SK-N-DZ (cell line): ENCODE measurements around the gene WFDC1.

Source experiments
- DNase-seq: peaks from one replicate; pipeline ENCODE4 v3.0.0-alpha.2; 2015; ENCODE audit warnings: low spot score

WFDC1 gene

DNA sequence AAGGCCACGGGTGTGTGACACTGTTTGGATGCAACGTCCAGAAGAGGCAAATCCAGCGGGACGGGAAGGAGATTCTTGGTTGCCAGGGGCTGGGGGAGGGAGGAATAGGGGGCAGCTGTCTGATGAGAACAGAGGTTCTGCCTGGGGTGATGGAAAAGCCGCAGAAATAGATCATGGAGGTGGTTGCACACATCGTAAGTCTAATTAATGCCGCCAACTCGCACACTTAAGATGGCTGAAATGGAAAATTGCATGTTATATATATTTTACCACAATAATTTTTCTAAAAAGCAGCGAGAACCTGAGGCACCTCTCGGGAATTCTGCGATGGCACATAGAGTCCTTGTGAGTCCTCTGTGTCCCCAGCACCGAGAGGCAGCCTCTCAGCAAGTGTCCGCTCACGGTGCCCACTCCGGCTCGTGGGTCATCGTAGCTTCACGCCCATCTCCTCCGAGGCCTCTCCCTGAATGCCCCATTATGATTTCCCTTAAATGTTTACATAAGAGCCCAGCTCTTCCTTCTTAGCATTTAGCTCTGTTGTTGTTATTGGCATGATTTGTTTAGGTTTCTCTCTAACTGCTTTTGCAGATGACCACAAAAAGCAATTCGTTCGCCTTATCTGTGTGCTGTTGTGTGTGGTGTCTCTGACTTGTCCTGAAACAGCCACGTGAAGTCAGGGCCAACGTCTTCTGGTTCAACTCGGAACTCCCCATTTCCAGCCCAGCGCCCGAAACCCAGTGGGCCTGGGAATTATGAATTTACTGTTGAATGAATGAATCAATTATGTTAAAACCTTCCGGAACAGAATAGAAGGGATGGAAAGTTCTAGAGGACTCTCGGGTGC is 7.7 kb downstream of the WFDC1 start:
- DNase-seq, result no peak

DNA sequence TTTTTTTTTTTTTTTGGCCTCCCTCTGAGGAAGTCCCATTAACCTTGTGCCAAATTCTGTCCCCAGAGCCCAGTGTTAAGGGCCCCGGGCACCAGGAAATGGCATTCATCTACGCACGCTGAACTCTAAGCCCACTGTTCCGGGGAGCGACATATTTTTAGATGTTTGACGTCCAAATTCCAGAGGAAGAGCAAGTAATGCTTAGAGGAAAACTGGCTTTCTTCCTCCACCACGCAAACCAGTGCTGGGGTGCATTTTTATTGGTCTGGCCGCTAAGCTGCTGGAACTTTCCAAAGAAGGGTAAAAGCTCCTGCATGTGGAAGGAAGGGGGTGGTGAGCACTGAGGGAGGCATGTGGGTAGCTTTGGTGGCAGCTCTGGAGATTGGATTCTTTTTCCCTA is 8.3 kb downstream of the WFDC1 start:
- no peak for DNase-seq

DNA sequence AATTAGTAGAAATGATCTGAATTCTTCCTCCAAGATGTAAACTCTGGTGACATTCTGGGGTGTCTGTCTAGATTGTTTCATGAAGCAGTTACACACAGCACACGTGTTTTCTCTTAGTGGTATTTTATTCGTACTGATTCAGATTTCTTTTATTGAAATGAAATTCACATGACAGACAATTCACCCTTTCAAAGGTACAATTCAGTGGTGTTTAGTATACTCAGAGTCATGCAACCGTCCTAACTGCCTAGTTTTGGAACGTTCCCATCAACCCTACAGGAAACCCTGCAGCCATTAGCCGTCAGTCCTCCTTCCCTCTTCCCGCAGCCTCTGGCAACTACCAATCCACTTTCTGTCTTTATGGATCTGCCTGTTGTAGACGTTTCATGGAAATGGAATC is 8.8 kb downstream of the WFDC1 start:
- no peak for DNase-seq

DNA sequence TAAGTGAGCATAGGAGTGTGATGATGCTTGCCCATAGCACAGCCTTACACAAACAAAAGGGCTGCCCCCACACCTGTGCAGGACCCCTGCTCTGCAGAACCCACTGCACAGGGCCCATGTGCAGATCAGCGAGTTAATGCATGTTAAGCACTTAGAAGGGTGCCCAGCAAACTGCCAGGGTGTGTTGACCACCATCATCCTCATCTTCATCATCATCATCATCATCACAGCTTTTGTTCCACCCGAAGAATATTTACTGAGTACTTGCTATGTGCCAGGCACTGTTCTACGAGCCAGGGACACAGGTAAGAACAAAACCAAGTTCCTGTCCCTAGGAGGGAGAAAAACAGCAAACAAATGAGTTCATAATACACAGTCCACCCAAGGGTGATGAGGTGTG is 11.9 kb downstream of the WFDC1 start:
- DNase-seq, result no peak

DNA sequence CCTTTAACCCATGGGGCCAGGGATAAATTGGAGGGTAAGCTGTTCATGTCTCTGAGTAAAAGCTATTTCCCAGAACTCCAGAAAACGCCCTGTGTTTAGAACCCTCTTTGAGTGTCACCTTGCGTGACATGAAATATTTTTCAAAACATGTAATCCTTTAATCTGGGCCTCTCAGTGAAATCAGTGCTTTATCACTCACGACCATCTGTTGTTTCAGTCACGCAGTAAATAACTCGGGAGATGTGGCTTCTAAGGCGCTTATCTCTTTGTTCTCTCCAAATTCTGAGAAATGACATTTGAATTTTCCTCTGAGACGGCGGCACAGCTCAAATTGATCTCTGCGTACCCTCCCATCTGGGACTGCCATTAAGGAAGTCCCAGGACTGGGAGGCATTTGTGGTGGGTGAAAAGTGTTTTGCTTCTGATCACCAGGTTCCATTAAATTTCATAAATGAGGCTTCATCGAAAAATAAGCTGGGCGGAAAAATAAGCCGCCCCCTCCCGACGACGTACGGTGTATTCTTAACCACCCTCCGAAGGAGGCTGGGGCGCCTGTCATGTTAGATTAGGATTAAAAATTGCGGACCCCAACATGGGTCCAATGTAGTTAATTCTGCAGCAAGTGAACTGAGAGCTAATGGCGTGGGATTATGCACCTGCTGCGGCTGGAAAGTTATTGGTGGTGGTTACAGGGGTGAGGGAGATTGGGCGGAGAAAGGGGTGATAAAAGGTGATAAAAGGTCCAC is 12.7 kb downstream of the WFDC1 start:
- DNase-seq, result no peak

DNA sequence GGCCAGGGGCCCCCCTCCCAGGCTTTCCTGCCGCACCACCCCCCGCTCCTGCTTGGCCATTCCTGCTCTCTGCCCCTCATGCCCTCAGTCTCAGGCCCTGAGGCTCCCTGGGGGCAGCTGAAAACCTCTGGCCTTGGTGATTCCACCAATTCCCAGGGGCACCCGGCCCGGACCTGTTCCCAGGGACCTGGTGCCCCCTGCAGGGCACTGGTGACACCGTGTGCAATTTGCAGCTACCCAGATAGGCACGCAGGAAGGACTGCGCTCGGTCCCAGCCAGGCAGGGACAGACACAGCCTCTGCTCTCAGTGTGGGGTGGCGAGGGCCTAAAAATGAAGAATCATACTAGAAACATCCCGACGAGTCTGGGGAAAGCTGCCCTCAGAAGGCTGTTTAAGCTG is 13.4 kb downstream of the WFDC1 start:
- peak; percentile 75 for DNase-seq

DNA sequence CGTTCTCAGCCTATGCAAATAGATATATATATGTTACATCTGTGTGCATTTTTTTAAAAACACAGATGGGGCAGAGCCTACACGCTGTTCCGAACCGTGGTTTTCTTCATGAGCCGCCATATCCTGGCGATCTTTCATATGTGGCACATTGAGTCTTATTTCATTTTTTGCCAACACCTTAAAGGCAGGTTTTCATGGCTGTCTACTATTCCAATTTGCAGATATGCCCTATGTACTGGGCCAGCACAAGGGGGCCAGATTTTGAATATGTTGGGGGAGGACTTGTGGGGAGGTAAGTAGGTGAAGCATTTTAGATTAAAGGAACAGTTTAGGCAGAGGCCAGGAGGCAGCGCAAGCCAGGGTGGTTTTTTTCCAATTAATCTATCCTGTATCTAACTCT is 16.0 kb downstream of the WFDC1 start:
- DNase-seq, result no peak

DNA sequence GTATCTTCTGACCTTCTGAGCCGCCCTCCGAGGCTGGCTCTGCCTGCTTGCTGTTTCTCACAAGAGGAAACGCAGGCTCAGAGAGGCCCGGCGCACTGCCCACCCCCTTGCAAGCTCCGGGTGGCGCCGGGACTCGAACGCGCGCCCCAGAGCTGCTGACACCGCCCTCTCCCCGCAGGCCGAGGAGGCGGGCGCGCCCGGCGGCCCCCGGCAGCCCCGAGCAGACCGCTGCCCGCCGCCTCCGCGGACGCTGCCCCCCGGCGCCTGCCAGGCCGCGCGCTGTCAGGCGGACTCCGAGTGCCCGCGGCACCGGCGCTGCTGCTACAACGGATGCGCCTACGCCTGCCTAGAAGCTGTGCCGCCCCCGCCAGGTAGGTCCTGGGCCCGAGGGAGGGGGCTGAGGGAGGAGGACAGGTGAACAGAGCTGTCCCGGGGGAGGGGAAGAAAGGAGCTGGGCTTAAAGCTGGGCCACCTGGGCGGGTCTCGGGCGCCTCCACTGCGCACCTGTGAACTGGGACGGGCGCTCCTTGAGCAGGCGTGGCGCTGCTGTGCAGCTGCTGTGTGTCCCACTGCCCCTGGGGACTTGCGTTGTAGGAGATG is 18.2 kb downstream of the WFDC1 start:
- no peak for DNase-seq

DNA sequence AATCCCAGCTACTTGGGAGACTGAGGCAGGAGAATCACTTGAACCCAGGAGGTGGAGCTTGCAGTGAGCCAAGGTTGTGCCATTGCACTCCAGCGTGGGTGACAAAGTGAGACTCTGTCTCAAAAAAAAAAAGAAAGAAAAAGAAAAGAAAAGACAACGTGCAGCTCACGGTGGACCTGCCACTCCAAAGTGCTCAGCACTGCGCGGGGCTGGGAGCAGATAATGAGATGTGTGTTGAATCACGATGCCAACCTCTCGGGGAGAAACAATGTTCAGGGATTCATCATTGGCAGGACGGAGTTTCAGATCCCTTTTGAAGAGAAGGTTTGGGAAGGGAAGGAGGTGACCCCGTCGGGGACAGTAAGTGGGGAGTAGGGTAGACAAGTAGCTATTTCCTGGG is 19.2 kb downstream of the WFDC1 start:
- DNase-seq, result no peak

DNA sequence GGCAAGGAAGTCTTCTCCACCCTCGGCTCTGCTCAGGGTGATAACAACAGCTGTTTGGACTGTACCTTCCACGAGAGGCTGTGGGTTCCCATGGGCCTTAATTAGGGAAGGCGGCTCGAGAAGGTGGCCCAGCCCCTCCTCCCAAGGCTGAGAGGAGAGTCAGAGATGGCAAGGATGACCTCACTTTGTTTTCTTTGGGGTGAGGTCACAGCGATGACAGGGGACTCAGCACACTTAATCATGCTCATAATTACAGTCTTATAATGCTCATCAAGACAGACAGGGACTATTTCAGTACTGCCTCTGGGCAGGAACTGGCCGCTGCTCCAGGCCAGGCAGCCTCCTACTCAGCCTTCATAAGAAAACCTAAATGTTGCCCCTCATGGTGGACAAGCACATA is 19.7 kb downstream of the WFDC1 start:
- no peak for DNase-seq

DNA sequence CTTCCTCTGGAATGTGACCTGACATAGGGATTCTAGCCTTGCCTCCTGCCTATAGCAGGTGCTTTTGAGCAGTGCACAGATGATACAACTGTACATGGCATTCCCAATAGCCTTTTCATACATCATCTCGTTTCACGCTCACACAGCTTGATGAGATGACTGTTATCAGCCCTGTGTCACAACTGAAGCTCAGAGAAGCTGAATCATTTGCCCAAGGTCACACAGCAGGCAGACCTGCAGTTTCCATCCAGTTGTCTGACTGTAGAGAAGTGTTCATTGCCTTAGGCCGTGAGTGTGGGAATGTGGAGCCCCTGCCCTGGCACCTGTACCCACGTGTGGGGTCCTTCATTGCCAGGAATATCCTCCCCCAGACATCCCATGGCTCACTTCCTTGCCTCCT is 20.1 kb downstream of the WFDC1 start:
- no peak for DNase-seq

DNA sequence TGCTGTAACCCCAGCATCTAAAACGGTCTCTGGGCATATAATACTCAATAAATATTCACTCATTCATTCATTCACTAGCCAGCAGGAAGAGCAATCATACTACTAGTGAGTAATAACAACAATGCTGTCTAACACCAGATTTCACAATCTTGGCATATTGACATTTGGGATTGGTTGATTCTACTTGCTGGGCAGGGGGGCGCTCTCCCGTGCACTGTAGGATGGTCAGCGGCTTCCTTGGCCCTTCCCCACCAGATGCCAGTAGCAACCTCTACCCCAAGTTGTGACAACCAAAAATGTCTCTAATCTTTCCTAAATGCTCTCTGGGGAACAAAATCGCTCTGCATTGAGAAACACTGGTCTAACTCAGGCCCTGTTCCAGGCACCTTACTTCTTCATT is 20.7 kb downstream of the WFDC1 start:
- DNase-seq, result no peak

DNA sequence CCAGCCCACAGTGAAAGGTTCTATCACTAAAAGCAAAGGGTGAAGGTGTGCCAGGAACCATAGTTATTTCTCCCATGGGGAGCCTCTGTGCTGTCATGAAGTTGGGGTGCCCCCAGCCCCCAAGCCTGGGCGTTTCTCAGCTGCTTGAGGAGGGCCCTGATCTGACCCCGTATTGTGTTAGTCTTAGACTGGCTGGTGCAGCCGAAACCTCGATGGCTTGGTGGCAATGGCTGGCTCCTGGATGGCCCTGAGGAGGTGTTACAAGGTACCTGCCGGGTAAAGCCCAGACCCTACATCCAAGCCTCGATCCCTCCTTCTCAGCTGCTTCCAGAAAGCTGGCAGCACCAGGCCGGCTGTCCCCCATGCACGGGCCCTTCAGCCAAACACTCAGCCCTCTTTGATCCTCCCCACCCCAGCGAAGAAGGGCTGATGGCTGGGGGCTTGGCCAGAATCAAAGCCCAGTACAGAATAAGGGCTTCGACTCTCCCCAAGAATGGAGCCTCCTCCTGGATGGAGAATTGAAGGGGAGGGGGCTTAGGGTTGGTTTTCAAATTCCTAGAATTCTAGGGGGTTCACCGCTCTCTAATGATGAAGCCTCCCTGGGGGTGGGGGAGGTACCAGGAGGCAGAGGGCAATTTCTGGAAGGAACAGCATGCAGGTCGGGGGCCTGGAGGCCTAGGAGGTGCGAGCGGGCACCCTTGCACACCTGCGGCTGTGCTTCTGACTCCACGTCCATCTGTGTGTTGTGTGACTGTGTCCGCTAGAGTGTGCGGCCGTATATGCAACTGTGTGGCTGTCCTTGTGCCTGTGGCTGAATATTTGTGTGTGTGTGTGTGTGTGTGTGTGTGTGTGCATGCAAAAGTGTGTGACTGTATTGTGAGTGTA is 23.7 kb downstream of the WFDC1 start:
- no peak for DNase-seq

DNA sequence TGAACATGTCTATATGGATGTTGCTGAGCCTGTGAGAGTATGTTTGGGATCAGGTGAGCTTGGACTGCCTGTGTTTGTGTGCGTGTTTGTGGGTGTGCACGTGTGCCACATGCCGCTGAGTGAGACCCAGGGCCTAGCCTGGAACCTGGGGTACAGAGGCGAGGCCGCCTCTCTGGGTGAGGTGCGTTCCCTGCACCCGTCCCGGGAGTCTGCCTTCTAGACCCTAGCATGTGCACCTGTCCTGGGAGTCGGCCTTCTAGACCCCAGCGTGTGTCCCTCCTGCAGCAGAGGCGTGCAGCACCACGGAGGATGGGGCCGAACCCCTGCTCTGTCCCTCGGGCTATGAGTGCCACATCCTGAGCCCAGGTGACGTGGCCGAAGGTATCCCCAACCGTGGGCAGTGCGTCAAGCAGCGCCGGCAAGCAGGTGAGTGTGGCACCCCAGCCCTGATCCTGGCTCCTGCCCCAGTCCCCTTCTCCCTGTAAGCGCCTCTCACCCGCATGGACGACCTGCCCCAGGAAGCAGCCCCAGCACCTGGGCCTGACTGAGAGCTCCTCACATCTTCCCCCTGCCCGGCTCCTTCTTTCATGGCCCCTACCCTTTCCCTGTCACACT is 24.6 kb downstream of the WFDC1 start:
- DNase-seq, result no peak

DNA sequence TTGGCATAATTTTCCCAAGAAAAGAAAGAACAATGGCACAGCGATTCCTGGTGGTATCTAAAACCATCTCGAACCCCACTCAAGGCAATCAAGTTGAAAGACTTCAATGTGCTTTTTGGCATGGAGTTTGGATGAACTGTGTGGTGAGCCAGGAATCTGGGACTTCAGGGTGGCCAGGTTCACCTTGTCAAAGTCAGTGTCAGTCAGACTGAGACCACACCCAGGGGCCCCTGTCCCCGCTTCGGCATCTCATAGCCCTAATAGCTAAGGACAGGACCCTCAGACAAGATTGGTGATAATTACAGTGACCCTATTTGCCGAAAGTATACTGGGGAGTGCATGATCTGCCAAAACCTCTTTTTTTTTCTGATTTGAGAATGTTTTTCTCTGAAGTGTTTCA is 25.8 kb downstream of the WFDC1 start:
- no peak for DNase-seq

DNA sequence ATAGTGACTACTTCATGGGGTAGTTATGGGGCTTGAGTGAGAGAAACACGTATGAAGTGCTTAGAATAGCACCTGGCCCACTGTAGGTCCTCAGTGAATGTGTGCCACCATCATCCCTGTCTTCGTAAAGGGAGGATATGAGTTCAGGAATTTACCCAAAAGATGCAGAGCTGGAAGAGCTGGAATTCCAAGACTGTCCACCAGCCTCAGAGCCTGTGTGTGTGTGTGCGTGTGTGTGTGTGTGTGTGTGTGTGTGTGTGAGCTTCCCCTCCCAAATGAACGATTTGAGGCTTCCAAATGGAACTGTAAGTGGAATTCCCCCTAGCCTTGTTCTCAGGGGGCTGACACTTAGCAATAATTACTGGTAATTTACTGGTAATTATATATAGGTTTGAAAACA is 27.3 kb downstream of the WFDC1 start:
- no peak for DNase-seq

DNA sequence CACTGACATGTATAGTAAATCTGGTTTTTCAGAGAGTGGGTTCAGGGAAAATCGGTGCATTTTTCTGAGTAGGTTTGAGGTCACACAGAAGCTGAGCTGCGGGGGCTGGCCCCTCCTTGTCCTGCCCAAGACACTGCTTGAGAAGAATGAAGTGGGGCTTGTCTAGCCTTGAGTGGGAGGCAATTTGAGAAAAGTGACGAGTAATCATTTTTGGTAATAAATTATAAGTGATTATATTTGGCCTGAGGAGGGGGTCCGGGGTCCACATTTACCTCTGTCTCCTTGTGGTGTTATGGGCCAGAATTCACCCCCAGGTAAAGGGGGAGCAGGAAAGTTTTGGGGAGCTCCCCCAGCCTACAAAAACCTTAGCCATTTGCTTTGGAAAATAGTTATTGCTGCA is 28.1 kb downstream of the WFDC1 start:
- DNase-seq, result no peak

DNA sequence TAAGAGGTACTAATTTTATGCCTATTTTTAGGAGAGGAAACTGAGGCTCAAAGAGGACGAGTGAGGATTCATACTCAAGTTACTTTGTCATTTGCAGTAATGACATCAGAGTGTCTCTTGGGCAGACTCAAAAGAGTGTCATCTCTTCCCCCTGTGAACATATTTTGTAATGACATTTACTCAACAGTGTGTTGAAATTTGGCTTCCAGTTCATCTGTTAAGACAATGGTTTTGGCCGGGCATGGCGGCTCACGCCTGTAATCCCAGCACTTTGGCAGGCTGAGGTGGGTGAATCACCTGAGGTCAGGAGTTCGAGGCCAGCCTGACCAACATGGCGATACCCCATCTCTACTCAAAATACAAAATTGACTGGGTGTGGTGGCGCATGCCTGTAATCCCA is 28.9 kb downstream of the WFDC1 start:
- no peak for DNase-seq

DNA sequence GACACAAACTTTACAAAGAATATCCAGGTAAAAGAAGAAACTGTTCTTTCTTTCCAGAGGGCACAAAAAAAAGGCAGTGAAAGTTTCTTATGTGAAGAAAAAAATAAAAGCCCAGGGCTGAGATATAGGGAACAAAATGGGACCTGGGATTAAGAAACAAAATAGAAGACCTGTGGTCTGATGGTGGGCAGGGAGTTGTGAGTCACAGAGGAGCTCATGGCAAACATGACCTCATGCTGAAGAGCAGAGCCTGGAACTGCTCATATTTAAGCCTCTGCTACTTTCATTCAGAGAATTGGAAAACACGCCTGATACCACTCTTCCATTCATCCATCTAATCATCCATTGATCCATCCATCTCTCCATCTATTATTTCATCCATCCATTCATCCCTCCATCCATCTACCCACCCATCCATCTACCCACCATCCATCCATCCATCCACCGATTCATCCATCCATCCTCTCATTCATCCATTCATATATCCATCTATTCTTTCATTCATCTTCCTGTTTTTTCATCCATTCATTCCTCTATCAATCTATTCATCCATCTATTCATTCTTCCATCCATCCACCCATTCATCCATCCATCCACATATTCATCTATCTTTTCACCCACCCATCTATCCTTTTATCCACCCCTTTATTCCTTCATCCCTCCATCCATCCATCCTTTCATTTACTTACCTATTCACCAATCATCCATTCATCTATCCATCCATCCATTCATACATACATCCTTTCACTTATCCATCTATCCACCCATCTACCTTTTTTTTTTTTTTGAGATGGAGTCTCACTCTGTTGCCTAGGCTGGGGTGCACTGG is 30.0 kb downstream of the WFDC1 start:
- DNase-seq, result no peak

DNA sequence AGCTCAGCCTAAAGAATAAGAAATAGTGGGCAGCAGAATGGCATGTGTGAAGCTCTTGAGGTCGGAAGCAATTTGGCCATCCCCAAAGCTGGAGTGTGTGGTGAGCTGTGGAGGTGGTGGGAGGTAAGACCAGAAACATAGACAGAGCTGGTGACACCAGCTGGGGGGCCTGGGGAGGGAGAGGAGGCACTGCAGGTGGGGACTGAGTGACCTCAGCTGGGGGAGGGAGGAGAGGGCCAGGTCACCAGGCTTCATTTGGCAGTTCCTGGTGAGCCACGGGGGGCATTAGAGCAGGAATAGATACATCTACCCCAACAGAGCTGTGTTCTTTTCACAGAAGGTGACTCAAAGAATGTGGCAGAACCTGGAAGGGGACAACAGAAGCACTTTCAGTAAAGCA is 31.9 kb downstream of the WFDC1 start:
- DNase-seq, result no peak
